Fibroblast of the conjunctiva (primary cell): ENCODE measurements around the gene CSNK2A3.

Experiments
- DNase-seq: peaks from one replicate; pipeline ENCODE4 v3.0.0-alpha.2; 2010; ENCODE audit warnings: low read depth

Gene CSNK2A3

DNA sequence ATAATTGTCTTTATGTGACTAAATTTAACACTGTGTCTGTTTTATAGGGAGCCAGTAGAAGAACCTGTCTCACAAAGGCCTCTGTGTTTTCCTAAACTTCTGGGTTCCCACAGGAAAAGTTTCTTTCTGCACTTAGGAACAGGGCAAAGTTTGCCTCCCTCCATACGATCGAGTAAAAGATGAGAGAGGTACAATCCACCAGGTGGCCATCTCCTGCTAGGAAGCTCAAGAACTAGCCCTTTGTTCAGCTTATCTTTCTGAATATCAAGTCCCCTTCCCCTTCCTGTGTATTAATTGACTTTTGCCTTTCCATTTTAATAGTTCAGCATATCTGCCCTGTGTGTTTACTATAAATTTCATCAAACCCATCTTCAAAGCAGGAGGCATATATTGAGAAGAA lies 18.0 kb downstream of the CSNK2A3 start:
- DNase-seq, result no peak

DNA sequence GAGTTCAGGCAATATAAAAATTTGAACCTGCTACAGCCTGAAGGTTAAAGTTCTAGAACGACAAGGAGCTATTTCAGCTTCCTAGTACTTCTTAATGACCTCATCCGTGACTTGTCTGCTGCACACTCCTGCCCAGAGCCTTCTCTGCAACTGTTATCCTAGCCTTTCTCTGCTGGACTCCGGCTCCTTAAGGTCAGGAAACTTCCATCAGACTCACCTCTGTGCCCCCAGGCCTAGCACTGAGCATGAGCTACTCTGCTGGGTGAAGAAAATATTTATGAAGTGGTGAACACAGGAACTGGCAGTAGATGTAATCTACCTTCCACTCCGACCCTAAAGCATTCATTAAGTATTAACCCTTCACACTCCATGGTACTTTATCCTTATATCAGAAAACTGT lies 18.4 kb downstream of the CSNK2A3 start:
- DNase-seq, result no peak

DNA sequence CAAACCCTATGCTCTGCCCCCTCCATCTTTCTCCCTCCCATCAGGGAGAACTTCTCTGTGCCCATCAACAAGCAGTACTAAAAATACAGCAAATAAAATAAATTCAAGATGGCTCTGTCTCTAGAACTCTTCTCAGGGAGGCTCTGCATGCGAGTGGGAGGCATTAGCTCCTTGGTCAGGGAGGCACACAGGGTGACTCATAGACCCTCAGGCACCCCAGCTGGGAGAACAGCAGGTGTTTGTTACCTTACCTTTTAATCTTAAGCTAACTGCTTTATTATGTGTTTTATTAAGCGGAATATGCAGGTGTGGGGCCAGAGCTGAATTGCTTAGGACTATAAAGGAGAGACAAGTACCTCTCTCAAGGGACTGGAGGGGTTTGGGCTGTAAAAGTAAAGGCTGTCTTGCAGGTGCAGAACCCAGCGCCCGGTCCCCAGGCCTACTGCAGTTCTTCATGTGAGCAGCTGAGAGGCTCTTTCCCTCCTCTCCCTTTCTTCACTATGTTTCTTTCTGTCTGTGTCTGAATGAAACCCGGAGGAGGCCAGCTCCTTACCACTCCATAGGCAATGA lies 20.8 kb downstream of the CSNK2A3 start:
- DNase-seq, result no peak

DNA sequence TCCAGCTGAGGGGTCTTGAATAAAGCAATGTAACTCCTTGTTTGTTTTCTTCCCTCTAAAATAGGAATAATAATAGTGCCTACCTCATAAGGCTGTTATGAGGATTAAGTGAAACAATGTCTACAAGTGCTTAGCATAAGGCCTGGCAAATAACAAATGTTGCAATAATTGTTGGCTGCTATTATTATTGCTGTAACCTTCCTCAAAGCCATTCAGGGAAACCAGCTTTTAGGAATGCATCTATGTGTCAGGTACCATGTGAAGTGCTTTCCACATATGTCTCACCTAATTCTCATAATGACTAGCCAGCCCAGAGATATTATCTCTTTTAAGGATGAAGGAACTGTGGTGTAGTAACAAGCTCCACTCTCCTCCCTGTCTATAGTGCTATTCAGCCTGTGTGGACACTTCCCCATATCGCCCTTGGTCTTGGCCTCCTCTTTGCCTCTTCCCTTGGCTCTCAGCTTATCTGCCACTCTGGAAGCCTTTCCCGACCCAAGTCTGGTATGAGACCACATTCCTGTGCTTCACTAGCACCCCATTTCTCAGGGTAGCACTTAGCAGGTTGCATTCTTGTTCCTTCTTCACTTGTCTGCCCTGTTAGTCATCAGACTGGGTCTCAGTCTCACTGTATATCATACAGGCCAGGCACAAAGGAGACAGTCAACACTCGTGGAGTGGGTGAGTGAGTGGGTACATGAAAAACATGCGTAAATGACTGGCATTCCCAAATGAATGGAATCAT lies 23.8 kb downstream of the CSNK2A3 start:
- no peak for DNase-seq

DNA sequence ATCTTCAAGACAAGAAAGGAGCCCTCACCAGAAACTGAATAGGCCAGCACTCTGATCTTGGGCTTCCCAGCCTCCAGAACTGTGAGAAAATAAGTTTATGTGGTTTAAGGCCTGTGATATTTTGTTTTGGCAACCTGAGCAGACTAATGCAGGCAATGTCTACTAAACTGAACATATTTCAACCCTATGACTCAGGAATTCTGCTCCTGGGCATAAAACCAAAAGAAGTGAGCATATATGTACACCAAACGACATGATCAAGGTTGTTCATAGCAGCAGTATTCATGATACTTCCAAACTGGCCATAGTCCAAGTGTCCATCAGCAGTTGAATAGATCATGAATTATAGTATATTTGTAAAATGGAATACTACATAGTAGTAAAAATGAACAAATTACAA lies 29.0 kb downstream of the CSNK2A3 start:
- DNase-seq, result no peak

DNA sequence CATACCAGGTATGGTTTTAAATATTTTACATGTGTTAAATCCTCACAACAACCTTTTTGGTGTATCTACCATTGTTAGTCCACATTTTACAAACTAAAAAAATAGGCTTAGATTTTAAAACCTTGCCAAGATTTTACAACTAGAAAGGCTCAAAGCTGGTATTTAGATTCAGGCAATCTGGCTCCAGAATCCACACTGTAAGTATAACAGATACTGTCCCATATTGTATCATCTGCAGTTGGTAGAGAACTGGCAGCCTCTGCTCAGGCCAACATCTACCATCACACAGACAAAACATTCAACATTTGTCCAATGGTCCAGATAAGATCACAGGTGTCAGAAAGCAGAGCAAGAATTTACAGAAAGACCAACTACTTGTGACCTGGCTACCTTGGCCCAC lies 30.9 kb downstream of the CSNK2A3 start:
- no peak for DNase-seq

DNA sequence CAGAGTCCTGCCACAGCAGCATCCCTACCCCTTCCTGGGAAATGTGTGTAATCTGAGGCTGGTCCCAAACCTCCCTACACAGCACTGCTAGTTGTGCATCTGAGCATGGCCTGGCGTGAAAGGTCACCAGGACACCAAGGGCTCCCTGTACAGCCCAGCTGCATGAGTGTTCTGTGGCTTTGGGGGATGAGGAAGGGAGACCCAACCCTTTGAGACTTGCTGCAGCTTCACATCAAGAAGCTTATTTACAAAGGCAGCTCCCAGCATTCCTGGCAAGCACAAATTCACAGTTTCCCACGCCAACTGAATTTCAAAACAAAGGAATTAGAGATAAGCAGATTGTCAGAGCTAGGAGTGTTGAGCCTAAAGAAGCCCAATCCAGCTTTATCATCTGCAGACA lies 32.2 kb downstream of the CSNK2A3 start:
- DNase-seq, result no peak

DNA sequence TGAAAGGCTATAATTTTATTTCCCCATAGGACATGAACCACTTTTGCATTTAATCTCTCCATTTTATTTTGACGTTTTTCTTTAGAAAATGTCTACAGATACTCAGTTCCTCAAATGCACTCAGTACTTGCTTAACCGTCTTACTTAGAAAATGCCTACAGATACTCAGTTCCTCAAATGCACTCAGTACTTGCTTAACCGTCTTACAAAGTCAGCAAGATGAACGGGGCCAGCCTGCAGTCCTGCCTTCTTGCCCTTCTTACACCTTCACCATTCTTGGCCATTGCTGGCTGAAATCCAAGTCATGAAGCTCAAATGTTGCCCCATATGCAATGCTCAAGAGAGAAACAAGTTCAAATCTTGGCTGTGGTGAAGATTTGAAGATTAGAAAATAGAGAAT lies 34.1 kb downstream of the CSNK2A3 start:
- no peak for DNase-seq

DNA sequence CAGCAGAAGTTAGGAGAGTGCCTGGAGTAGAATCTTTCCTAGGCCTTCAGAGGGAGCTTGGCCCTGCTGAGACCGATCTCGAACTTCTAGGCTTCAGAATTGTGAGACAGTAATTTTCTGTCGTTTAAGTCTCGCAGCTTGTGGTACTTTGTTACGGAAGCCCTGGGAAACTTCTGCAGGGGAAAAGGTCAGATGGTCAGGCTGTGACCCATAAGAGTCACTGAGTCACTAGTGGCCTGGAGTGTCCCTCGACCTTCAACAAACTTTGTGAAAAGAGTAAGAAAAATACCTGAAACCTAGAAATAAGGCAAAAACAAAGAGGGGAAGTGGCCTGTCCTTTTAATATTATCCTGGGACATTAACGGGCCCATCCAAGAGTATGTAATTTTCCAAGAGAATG lies 34.6 kb downstream of the CSNK2A3 start:
- no peak for DNase-seq

DNA sequence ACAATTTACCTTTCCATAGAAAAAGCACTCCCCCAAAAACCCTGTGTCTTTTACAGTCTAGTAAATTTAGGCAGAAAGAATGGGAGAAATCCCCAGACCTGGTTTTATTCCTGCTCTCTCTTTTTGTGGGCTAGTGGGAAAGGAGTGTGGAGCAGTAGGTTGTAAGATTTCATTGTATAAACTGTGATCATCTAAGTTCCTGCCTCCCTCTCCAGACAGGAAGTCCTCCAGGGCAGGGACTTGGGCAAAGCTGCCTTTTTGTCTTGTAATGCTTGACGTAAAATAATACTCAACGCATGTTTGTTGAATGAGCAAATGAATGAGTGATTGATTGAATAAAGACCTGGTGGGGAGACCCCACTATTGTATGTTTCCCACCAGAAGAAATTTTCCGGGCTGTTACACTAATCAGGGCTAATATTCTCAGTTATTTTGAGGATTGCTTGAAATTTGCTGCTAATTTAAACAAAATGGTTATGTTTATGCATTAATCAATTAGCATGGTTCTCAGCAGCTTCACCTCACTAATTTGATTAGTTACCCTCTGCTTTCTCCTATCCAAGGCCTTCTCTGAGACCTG lies 36.3 kb downstream of the CSNK2A3 start:
- no peak for DNase-seq

DNA sequence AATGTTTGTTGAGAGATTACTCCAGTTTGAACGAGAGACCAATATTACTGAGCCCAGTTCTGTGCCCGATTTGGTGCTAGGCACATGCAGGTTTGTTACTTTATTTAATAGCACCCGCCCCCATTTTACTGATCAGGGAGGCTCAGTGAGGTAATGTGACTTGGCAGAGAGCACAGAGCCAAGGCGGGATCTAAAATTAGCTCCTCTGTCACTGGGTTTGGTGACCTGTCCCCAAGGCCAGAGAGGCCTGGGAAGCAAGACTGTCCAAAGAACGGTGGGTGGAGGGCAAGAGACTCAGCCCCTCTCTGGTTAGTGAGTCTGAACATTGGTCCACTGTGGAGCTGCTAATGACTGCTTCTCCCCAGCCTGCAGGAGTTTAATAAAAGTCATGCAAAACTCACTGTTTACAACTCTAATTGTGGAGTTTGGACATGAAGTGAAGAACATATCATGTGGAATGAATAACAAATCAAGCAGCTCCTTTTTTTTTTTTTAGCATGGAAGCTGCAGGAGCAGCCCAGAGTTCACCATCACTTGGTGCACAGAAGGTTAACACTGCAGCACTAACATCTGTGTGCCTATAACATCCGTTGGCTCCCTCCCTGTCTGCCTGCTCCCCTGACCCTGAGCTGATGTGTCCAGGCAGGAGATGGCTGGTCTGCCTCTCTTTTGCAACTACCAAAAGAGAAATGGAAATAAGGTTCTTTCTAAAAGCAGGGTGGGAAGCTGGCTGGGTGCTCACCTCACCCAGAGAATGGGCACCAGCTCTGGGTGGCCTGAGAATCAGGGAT lies 39.0 kb downstream of the CSNK2A3 start:
- no peak for DNase-seq

DNA sequence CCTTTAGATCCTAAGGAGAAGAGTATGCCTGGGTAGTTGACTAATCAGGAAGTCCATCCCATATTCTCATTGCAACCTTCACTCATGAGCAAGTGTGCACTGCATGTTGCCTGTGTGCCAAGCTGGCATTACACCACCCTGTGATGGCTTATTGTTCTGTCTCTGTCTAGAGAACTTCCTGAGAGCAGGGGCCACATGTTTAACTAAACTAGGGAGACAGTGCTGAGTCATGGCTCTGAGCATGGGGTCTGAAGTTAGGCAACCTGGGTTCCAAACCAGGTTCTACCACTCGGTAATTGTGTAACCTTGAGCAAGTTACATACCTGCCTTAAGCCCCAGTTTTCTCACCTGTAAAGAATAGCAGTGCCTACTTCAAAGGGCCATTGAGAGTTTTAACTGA lies 39.6 kb downstream of the CSNK2A3 start:
- peak; percentile 12 for DNase-seq

DNA sequence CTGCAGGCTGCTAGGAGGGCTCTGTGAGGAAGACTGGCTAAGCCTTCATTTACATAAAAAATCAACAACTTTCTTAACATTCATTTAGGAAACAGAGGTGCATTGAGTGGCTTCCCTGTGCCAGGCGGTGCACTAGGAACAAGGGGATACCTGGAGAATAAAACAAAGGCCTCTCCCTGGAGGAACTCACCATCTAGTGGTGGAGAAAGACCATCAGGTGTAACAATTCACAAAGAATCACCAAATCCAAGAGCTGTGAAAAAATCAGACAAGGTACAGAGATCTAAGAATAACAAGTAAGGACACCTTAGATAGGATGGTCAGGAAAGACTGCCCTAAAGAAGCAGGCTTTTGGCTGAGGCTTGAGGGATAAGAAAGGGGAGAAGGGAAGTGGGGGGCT lies 40.3 kb downstream of the CSNK2A3 start:
- DNase-seq, result no peak

DNA sequence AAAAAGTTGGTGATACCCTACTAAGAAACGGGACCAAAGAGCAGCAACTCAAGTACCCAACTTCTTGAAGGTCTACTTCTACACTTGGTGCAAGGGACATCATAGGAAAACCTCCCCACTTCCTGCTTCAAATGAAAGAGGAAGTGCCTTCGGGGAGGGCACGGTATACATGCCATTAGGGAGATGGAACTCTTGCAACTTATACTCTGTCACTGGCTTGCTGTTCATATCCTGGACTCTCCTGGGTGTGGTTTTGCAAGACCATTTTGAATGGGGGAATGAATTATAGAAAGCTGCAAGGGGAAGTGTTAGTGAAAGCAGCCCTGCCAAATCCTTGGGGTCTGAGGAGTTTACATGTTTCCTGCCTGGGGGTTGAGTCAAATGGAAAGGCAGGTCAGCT lies 41.9 kb downstream of the CSNK2A3 start:
- no peak for DNase-seq

DNA sequence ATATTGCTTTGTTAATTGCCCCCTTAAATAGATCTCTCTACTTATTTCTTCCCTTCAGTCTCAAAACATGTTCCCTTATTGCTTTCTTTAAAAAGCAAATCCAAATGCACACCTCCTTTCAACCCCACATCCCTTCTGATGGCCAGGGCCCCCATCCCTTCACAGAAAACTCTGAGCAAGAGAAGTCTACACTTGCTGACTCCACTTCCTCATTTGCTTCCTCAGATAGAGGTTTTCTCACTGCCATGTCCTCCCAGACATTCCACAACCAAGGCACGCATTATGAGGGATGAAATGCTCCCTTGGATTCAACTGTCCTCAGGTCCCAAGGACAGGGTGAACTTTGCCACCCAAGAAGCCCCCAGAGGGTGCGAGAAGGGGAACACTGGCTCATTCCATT lies 43.1 kb downstream of the CSNK2A3 start:
- DNase-seq, result no peak

DNA sequence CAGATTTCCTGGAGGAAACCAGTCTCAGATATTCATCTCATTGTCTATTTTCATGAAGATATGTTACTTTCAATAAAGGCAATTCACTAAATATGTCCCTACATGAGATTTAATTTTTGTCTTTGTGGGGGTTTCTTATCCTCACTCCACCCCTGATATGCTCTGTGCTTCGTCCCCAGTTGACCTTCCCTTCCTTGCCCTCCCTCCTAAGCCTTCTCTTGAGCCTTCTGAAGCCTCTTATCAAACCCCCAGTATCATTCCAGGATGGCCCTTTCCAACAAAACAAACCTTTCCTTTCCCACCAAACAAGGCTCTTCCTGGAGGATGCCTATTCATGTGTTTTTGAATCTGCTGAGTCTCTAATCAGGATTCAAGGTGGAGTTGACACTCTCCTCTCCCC lies 44.8 kb downstream of the CSNK2A3 start:
- DNase-seq, result no peak

DNA sequence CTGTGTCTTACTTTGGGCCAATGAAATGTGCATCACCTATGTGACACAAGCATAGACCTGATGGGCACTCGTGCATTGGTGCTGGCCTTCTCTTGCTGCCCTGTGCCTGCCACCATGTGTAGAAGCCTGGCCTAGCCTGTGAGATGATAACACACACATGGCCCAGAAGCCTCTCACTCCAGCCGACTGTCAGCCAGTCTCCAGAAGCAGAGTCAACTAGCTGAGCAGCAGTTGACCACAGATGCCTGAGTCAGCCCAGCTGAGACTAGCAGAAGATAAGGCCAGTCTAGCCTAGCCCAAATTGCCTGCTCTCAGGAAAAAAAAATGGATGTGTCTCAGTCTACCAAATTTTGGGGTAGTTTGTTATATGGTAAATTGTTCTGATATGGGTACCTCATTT lies 46.2 kb downstream of the CSNK2A3 start:
- no peak for DNase-seq

DNA sequence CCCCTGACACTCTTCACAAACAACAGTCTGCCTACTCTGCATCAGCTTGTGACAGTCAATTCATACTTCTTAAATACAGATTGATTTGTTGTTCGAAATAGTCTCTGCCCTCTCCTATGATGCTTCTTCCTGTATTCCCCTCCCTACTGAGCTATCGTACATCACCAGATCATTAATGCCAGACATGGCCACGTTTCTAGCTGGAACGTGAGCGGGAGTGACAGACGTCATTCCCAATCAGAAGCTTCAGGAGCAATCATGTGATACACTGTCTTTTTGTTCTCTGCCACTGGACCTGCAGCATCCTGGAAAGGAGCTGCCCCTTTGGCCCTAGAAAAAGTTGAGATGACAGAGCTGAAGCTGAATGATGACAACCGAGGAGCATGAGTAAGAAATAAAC lies 48.5 kb downstream of the CSNK2A3 start:
- no peak for DNase-seq

DNA sequence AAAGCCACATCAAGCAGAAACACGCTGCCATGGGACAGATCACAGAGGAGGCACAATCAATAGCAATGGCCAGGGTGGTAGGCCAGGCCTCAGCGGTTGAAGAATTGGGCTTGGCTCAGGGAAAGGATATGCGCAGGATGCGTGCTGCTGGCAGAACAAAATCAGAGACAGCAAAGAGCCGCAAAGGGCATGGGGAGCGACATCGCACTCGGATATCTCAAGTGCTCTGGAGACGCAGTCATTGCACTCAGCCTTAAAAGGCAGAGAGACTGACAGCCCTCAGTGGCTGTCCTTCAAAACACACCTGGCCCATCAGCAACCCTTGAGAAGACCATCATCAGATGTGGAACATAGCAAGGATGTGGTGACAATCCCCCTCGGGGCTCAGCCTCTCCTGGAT lies 50.5 kb downstream of the CSNK2A3 start:
- no peak for DNase-seq
